Activated naive CD8-positive, alpha-beta T cell treated with anti-CD3 and anti-CD28 coated beads, Interleukin-2, amount 50 U/mL, for 24 hours (primary cell): ENCODE data around the gene ZSCAN5A.
"Not testable (repeated sequence)": the region's sequence is repeated elsewhere in the genome, so short reads cannot be mapped to it uniquely, and the experiment has no call there.

ENCODE experiments used
- ATAC-seq: fragments of 150-1000 bp; cut with Tn5 transposase; one replicate; pipeline ENCODE4 v1.10.0; 2021
- DNase-seq: peaks from one replicate; pipeline ENCODE4 v3.0.0; 2021
- H3K27ac Mint-ChIP-seq: one replicate; pipeline ENCODE4 v1.8.0; 2021; ENCODE audit warnings: mild to moderate bottlenecking, mixed read lengths
- H3K27me3 Mint-ChIP-seq: one replicate; pipeline ENCODE4 v1.8.0; 2021; ENCODE audit warnings: mixed read lengths
- H3K36me3 Mint-ChIP-seq: one replicate; pipeline ENCODE4 v1.8.0; 2021; ENCODE audit warnings: low read depth, mixed read lengths
- H3K4me1 Mint-ChIP-seq: one replicate; pipeline ENCODE4 v1.8.0; 2021; ENCODE audit warnings: mixed read lengths
- H3K4me3 Mint-ChIP-seq: one replicate; pipeline ENCODE4 v1.8.0; 2021; ENCODE audit warnings: mild to moderate bottlenecking, moderate library complexity, mixed read lengths
- H3K9me3 Mint-ChIP-seq: one replicate; pipeline ENCODE4 v1.8.0; 2021; ENCODE audit warnings: mixed read lengths

Gene ZSCAN5A

DNA sequence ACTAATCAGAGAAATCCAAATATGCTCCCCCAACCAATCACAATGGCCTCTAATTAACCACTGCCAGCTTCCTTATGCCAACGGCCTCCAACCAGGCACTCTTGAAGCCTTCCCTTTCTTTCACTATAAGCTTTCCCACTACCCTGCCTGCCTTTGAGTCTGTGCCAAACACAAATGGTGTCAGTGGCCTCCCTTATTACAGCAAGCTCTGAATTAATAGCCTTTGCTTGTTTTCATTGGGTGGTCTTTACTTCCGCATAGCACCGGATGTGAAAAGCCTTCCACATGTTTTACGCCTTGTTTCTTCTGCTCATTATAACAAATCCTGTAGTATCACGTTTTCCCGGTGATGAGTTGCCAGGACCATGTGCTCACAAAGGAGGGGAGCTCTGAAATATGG, 43.5 kb downstream of the ZSCAN5A start:
- Mint-ChIP-seq H3K27me3 (no peaks in the 10 kb centered on the region), H3K27ac (no peak overlapping the region), H3K4me1 (no peaks in the 10 kb centered on the region), H3K4me3 (no peak overlapping the region), H3K9me3 (no peaks in the 10 kb centered on the region), H3K36me3 (peaks cover 5% of the 10 kb centered on the region)
- DNase-seq (no peak), ATAC-seq (no peak)

DNA sequence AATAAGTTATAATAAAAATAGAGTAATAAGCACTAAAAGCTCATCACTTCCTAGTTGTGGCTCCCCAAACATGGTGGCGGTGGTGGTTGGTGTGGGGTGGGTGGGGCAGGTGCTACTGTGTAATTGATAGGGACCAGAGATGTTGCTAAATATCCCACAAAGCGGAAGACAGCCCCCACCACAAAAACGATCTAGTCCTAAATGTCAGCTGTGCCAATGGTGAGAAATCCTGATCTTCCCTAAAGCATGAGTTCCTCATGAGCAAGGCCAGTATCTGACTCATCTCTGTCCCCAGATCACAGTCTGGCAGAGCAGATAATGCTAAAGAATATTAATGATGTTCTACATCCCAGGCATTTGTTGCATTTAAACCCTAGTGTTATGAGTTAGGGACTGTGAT, 44.0 kb downstream of the ZSCAN5A start:
- Mint-ChIP-seq H3K36me3 (peaks cover 5% of the 10 kb centered on the region), H3K4me1 (no peaks in the 10 kb centered on the region), H3K27ac (no peak overlapping the region), H3K9me3 (no peaks in the 10 kb centered on the region), H3K4me3 (no peak overlapping the region), H3K27me3 (no peaks in the 10 kb centered on the region)
- ATAC-seq (no peak), DNase-seq (no peak)

DNA sequence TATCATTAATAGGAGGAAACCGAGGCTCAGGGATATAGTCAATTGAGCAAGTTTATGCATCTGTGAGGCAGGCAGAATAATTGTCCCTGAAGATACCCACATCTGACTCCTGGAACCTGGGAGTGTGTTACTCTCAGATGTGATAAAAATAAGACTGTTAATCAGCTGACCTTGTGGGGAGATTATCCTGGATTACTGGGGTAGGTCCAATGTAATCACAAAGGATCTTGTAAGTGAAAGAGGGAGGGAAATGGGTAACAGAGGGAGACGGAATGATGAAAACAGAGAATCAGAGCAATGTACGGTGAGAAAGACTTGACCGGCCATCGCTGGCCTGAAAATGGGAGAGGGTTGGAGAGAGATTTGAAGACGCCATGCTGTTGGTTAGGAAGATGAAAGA, 45.3 kb downstream of the ZSCAN5A start:
- Mint-ChIP-seq H3K27ac (no peak overlapping the region), H3K4me1 (no peaks in the 10 kb centered on the region), H3K4me3 (no peak overlapping the region), H3K9me3 (no peaks in the 10 kb centered on the region), H3K27me3 (no peaks in the 10 kb centered on the region), H3K36me3 (peaks cover 5% of the 10 kb centered on the region)
- DNase-seq (no peak), ATAC-seq (no peak)

DNA sequence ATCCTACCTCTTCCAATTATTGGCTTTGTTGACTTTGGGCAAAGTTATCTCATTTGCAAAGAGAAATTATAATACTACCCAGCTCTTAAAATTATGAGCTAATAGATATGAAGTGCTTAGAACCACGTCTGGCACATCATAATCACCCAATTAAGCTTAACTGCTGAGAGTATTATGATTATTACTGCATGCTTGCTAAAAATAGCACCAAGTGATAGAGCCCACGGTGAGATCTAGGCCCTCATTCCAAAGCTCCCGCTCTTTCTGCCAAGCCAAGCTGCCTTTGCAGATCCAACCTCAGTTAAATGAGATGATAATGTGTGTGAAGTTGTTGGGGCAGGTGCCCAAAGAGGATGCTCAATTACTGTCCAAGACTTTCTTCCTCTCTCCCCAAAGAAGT, 48.6 kb downstream of the ZSCAN5A start:
- H3K9me3 Mint-ChIP-seq: no peaks in the 10 kb centered on the region
- H3K36me3 Mint-ChIP-seq: peaks cover 5% of the 10 kb centered on the region
- no peaks in the 10 kb centered on the region for H3K4me1 Mint-ChIP-seq
- ATAC-seq (no peak), DNase-seq (no peak)
- no peaks in the 10 kb centered on the region for H3K27me3 Mint-ChIP-seq
- no peak overlapping the region for H3K27ac Mint-ChIP-seq
- no peak overlapping the region for H3K4me3 Mint-ChIP-seq

DNA sequence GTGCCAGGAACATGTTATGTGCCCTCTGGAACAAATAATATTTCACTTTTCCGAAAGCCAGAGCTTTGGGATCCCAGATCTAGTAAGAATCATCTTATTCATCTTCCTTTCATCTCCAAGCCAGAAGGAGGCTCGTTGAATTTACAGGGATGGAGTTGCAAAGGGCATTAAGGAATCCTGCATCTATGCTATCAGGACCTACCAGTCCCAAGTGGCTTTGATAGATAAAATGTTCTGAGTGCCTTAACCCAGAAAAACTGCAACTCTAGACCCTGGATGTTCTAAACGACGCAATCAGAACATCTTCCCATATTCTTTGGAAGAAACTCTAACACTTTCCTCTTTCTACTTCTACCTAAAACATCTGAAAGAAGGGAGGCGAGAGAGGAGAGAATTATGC, 51.3 kb downstream of the ZSCAN5A start:
- H3K27me3 Mint-ChIP-seq: no peaks in the 10 kb centered on the region
- ATAC-seq (no peak), DNase-seq (no peak)
- no peaks in the 10 kb centered on the region for H3K9me3 Mint-ChIP-seq
- no peak overlapping the region for H3K4me3 Mint-ChIP-seq
- H3K27ac Mint-ChIP-seq: no peak overlapping the region
- H3K4me1 Mint-ChIP-seq: no peaks in the 10 kb centered on the region
- H3K36me3 Mint-ChIP-seq: peaks cover 4% of the 10 kb centered on the region

DNA sequence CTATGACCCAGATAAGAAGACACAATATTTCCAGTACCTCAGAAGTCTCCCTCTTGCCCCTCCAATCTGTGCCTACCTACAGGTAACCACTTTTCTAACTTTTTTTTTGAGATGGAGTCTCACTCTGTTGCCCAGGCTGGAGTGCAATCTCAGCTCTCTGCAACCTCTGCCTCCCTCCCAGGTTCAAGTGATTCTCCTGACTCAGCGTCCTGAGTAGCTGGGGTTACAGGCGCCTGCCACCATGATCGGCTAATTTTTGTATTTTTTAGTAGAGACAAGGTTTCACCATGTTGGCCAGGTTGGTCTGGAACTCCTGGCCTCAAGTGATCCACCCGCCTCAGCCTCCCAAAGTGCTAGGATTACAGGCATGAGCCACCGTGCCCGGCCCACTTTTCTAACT, 52.7 kb downstream of the ZSCAN5A start:
- H3K27me3 Mint-ChIP-seq, H3K4me1 Mint-ChIP-seq, H3K27ac Mint-ChIP-seq, H3K4me3 Mint-ChIP-seq, ATAC-seq, DNase-seq, H3K9me3 Mint-ChIP-seq, H3K36me3 Mint-ChIP-seq: not testable (repeated sequence)

- no peaks in the 10 kb centered on the region for H3K9me3 Mint-ChIP-seq
- no peak for DNase-seq
- no peaks in the 10 kb centered on the region for H3K27me3 Mint-ChIP-seq
- H3K27ac Mint-ChIP-seq: no peak overlapping the region
- no peak for ATAC-seq
- H3K36me3 Mint-ChIP-seq: peaks cover 4% of the 10 kb centered on the region
- H3K4me3 Mint-ChIP-seq: no peak overlapping the region
- H3K4me1 Mint-ChIP-seq: no peaks in the 10 kb centered on the region
These were observed 53.5 kb downstream of the ZSCAN5A start for GRCh38 chr19:56261145-56261544.

- Mint-ChIP-seq H3K27ac (no peak overlapping the region), H3K4me3 (no peak overlapping the region), H3K9me3 (no peaks in the 10 kb centered on the region), H3K4me1 (no peaks in the 10 kb centered on the region), H3K27me3 (no peaks in the 10 kb centered on the region), H3K36me3 (peaks cover 4% of the 10 kb centered on the region)
- ATAC-seq: no peak
- DNase-seq: no peak
These were observed 56.4 kb downstream of the ZSCAN5A start for GRCh38 chr19:56258272-56258671.

- DNase-seq: no peak
- no peaks in the 10 kb centered on the region for H3K9me3 Mint-ChIP-seq
- H3K4me3 Mint-ChIP-seq: no peak overlapping the region
- H3K27me3 Mint-ChIP-seq: no peaks in the 10 kb centered on the region
- no peak for ATAC-seq
- H3K4me1 Mint-ChIP-seq: no peaks in the 10 kb centered on the region
- H3K36me3 Mint-ChIP-seq: no peaks in the 10 kb centered on the region
- no peak overlapping the region for H3K27ac Mint-ChIP-seq
These were observed 60.9 kb downstream of the ZSCAN5A start for GRCh38 chr19:56253737-56254136.

- ATAC-seq (peak; percentile 65), DNase-seq (peak; percentile 82)
- Mint-ChIP-seq H3K27ac (no peak overlapping the region), H3K4me3 (no peak overlapping the region), H3K27me3 (no peaks in the 10 kb centered on the region), H3K4me1 (no peaks in the 10 kb centered on the region), H3K36me3 (no peaks in the 10 kb centered on the region), H3K9me3 (no peaks in the 10 kb centered on the region)
These were observed 61.8 kb downstream of the ZSCAN5A start for GRCh38 chr19:56252699-56253422.

DNA sequence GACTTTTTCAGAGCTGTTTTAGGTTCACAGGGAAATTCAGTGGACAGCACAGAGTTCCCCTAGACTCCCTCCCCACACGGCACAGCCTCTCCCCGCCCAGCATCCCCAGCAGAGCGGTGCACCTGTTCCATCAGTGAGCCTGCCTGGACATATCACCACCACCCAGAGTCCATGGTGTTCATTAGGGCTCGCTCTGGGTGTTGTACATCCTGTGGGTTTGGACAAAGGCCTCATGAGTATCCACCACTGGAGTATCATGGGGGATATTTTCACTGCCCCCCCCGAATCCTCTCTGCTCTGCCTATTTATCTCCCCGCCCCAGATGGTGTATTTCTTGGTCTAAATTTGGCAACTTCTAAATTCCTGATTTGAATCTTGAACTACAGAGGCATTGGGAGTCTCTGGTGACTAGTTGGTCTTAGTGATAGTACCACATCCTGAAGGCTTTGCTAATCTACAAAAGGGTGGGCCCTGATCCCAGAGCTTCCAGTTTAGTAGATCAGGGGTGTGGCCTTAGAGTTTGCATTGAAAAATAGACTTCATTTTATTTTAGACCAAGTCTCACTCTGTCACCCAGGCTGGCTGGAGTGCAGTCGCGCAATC, 65.8 kb downstream of the ZSCAN5A start:
- DNase-seq, H3K9me3 Mint-ChIP-seq, H3K36me3 Mint-ChIP-seq, H3K4me1 Mint-ChIP-seq, H3K27ac Mint-ChIP-seq, H3K4me3 Mint-ChIP-seq, ATAC-seq, H3K27me3 Mint-ChIP-seq: not testable (repeated sequence)

DNA sequence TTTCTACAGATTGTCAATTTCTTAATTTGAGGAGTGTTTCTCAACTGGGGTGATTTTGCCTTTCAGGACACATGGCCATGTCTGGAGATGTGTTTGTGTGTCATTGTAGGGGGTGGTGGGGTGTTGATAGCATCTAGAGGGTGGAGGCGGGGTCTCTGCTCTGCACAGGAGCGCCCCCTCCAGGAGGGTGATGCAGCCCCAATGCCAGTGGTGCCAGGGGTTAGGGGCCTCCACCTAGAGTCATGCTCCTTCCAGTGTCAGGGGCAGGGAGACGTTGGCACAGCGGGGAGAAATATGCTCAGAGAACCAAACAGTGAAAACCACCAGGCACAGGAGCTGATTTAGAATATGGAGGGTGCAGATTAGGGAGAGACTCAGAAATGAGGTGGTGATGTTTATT, 68.9 kb downstream of the ZSCAN5A start:
- not testable (repeated sequence) for ATAC-seq, H3K4me3 Mint-ChIP-seq, DNase-seq, H3K9me3 Mint-ChIP-seq, H3K36me3 Mint-ChIP-seq, H3K27ac Mint-ChIP-seq, H3K27me3 Mint-ChIP-seq, H3K4me1 Mint-ChIP-seq

- Mint-ChIP-seq H3K4me3 (no peak overlapping the region), H3K27ac (no peak overlapping the region), H3K36me3 (no peaks in the 10 kb centered on the region), H3K9me3 (no peaks in the 10 kb centered on the region), H3K4me1 (no peaks in the 10 kb centered on the region), H3K27me3 (no peaks in the 10 kb centered on the region)
- no peak for DNase-seq
- ATAC-seq: no peak
These were observed 69.4 kb downstream of the ZSCAN5A start for GRCh38 chr19:56245121-56245740.

- no peaks in the 10 kb centered on the region for H3K9me3 Mint-ChIP-seq
- ATAC-seq (no peak), DNase-seq (no peak)
- H3K27me3 Mint-ChIP-seq: peaks cover 2% of the 10 kb centered on the region
- H3K4me3 Mint-ChIP-seq: no peak overlapping the region
- H3K4me1 Mint-ChIP-seq: no peaks in the 10 kb centered on the region
- no peak overlapping the region for H3K27ac Mint-ChIP-seq
- peaks cover 2% of the 10 kb centered on the region for H3K36me3 Mint-ChIP-seq
These were observed 91.2 kb downstream of the ZSCAN5A start for GRCh38 chr19:56223481-56223880.

- H3K27me3 Mint-ChIP-seq: peaks cover 5% of the 10 kb centered on the region
- H3K9me3 Mint-ChIP-seq: no peaks in the 10 kb centered on the region
- no peak for ATAC-seq
- peaks cover 2% of the 10 kb centered on the region for H3K4me1 Mint-ChIP-seq
- no peak overlapping the region for H3K27ac Mint-ChIP-seq
- no peak for DNase-seq
- no peak overlapping the region for H3K4me3 Mint-ChIP-seq
- H3K36me3 Mint-ChIP-seq: peaks cover 2% of the 10 kb centered on the region
These were observed 91.7 kb downstream of the ZSCAN5A start for GRCh38 chr19:56222901-56223300.
